OCI-LY7 (cell line): ENCODE measurements around the gene SLC25A25. TPM values are rescaled to one million over a fixed set of nuclear protein-coding genes. Genes with fewer than 3 reads are reported as not detected.

Experiments used
- BruUV-seq: library from RNA; stranded (reverse); fragments of 400-500 nt; replicated peaks from 2 replicates; lab custom pipeline; 2021; lab: Mats Ljungman, UMichigan
- CTCF ChIA-PET: fragments of 300-600 bp; sonication (Branson Sonifier 250); formaldehyde crosslinking; loops from one replicate; lab custom pipeline; 2022; ENCODE audit warnings: antibody characterized with exemption; ENCODE audit not compliant: unreplicated experiment; lab: Charles Lee
- POLR2A ChIA-PET: fragments of 300-600 bp; sonication (Branson Sonifier 250); formaldehyde crosslinking; loops from one replicate; lab custom pipeline; 2022; ENCODE audit warnings: antibody characterized with exemption; lab: Charles Lee
- DNase-seq: peaks from one replicate; pipeline ENCODE4 v3.0.0-alpha.2; 2015; ENCODE audit warnings: low spot score
- H2AFZ ChIP-seq: fragments of 200-600 bp; sonication (generic), shearing (Covaris generic); 2 replicates; pipeline ENCODE4 v1.6.1; 2014; ENCODE audit warnings: mild to moderate bottlenecking, antibody characterized with exemption, low read length, moderate library complexity
- H3K27ac ChIP-seq: fragments of 200-600 bp; sonication (generic); 2 replicates; pipeline ENCODE4 v1.5.1; 2014; ENCODE audit warnings: mixed run types, low read depth, mild to moderate bottlenecking, moderate library complexity, low read length, inconsistent platforms; ENCODE audit not compliant: poor library complexity, severe bottlenecking
- H3K36me3 ChIP-seq: fragments of 200-600 bp; sonication (generic); 2 replicates; pipeline ENCODE4 v1.6.1; 2014; ENCODE audit warnings: mild to moderate bottlenecking, antibody characterized with exemption, low read length, moderate library complexity, mixed read lengths; ENCODE audit not compliant: insufficient read depth
- H3K4me1 ChIP-seq: fragments of 200-600 bp; sonication (generic); 2 replicates; pipeline ENCODE4 v1.5.1; 2014; ENCODE audit warnings: mild to moderate bottlenecking, low read length; ENCODE audit not compliant: insufficient read depth, poor library complexity, severe bottlenecking
- H3K4me2 ChIP-seq: fragments of 200-600 bp; sonication (generic); 2 replicates; pipeline ENCODE4 v1.6.1; 2014; ENCODE audit warnings: mild to moderate bottlenecking, low read length
- H3K4me3 ChIP-seq: fragments of 200-600 bp; sonication (generic); 2 replicates; pipeline ENCODE4 v1.5.1; 2014; ENCODE audit warnings: mild to moderate bottlenecking, low read depth, low read length; ENCODE audit not compliant: poor library complexity, severe bottlenecking
- H3K79me2 ChIP-seq: fragments of 200-600 bp; sonication (generic); 2 replicates; pipeline ENCODE4 v1.6.1; 2016; ENCODE audit warnings: low read depth, mild to moderate bottlenecking, low read length, moderate library complexity, mixed read lengths; ENCODE audit not compliant: insufficient read depth
- H3K9me2 ChIP-seq: fragments of 200-600 bp; sonication (generic); 2 replicates; pipeline ENCODE4 v1.6.1; 2016; ENCODE audit warnings: mild to moderate bottlenecking, low read length, mixed read lengths; ENCODE audit not compliant: insufficient read depth
- H3K9me3 ChIP-seq: fragments of 200-600 bp; sonication (generic); 2 replicates; pipeline ENCODE4 v1.6.1; 2014; ENCODE audit warnings: mild to moderate bottlenecking, mixed run types, low read length, mixed read lengths
- H4K20me1 ChIP-seq: fragments of 200-600 bp; sonication (generic); 2 replicates; pipeline ENCODE4 v1.6.1; 2014; ENCODE audit warnings: mild to moderate bottlenecking, antibody characterized with exemption, low read length, moderate library complexity, mixed read lengths; ENCODE audit not compliant: insufficient read depth
- EZH2phosphoT487 ChIP-seq: fragments of 200-600 bp; sonication (generic); IDR thresholded peaks from 2 replicates; pipeline ENCODE4 v1.6.1; 2018; ENCODE audit warnings: low read depth, borderline replicate concordance, mild to moderate bottlenecking, mixed run types, antibody characterized with exemption, low read length, moderate library complexity, mixed read lengths
- intact Hi-C: fragments of 100-400 bp; cut with micrococcal nuclease; formaldehyde crosslinking; loops from one replicate; pipeline ENCODE4 v1.10.0; 2022; ENCODE audit not compliant: unreplicated experiment
- total RNA-seq, 2 experiments: library from RNA; depleted of rRNA in 1 of 2; stranded (reverse); fragments of >200 nt in 1 of 2; shearing (Covaris generic) in 1 of 2; gene quantifications; 2 replicates each; pipeline ENCODE4 v1.2.3, GENCODE V29; 2014 to 2022
- TF ChIP-seq, protein P1 (sequence below): fragments of 200-600 bp; sonication (generic); conservative IDR thresholded peaks from 2 replicates; pipeline ENCODE4 v1.5.1; 2014; ENCODE audit warnings: mild to moderate bottlenecking, antibody characterized with exemption, low read length, moderate library complexity, mixed read lengths

The SLC25A25 gene
- total RNA-seq, 2 experiments from 2014 or later = 17.6 to 21.4 TPM

DNA sequence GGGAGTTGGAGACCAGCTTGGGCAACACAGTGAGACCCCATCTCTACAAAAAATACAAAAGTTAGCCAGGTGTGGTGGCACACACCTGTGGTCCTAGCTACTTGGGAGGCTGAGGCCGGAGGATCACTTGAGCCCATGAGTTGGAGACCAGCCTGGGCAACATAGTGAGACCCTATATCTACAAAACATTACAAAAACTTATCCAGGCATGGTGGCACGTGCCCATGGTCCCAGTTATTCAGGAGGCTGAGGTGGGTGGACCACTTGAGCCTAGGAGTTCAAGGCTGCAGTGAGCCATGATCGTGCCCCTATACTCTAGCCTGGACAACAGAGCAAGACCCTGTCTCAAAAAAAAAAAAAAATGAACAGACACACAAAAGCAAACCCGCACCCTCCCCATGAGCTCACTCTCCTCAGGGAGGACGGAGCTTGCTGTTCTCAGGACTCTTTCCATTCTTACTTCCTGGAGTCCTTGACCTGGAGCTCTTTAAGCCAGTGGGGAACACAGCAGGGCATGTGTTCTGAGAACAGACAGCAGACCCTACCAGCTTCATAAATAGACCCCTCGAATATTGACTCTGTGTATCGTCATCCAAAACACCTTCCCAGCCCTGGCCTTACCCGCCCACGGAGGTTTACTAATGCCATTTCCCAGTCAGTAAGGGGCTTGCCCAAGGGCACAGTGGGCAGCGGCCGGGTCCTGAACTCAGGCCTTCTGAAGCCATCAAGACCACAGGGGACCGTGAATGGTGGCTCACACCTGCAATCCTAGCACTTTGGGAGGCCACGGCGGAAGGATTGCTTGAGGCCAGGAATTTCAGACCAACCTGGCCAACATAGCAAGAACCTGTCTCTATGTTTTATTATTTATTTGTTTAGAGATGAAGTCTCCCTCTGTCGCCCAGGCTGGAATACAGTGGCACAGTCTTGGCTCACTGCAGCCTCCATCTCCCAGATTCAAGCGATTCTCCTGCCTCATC, 48.4 kb downstream of the SLC25A25 start:
- BruUV-seq = no TSS peak
- no peak for DNase-seq
- POLR2A ChIA-PET = interaction anchor here (0.5 kb wide), 1 partner anchor 1922 kb away, joined by 3 read pairs; no protein-coding TSS in a partner anchor
- intact Hi-C loops = loop anchor here (2.0 kb wide), 2 partner anchors 82 to 174 kb away; no protein-coding TSS in a partner anchor
- H3K4me3 ChIP-seq = no peak overlapping the region
- H3K9me2 ChIP-seq = no peaks in the 10 kb centered on the region
- no peak overlapping the region for H3K4me2 ChIP-seq
- H2AFZ ChIP-seq = no peak overlapping the region
- H4K20me1 ChIP-seq = no peaks in the 10 kb centered on the region
- H3K36me3 ChIP-seq = peaks cover 71% of the 10 kb centered on the region
- TF ChIP-seq, protein P1, sequence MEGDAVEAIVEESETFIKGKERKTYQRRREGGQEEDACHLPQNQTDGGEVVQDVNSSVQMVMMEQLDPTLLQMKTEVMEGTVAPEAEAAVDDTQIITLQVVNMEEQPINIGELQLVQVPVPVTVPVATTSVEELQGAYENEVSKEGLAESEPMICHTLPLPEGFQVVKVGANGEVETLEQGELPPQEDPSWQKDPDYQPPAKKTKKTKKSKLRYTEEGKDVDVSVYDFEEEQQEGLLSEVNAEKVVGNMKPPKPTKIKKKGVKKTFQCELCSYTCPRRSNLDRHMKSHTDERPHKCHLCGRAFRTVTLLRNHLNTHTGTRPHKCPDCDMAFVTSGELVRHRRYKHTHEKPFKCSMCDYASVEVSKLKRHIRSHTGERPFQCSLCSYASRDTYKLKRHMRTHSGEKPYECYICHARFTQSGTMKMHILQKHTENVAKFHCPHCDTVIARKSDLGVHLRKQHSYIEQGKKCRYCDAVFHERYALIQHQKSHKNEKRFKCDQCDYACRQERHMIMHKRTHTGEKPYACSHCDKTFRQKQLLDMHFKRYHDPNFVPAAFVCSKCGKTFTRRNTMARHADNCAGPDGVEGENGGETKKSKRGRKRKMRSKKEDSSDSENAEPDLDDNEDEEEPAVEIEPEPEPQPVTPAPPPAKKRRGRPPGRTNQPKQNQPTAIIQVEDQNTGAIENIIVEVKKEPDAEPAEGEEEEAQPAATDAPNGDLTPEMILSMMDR = no peak
- no peak for TF ChIP-seq EZH2phosphoT487
- CTCF ChIA-PET = no interaction called here
- H3K27ac ChIP-seq = no peak overlapping the region
- no peaks in the 10 kb centered on the region for H3K79me2 ChIP-seq
- no peaks in the 10 kb centered on the region for H3K4me1 ChIP-seq
- no peaks in the 10 kb centered on the region for H3K9me3 ChIP-seq

- TF ChIP-seq EZH2phosphoT487 = no peak
- TF ChIP-seq, protein P1 = peak; percentile 100
- no peaks in the 10 kb centered on the region for H3K9me3 ChIP-seq
- H3K36me3 ChIP-seq = peaks cover 75% of the 10 kb centered on the region
- ChIA-PET POLR2A (no interaction called here), CTCF (interaction anchor here (0.6 to 1.2 kb wide), 2 partner anchors 11 to 33 kb away, joined by 3 to 7 read pairs; no protein-coding TSS in a partner anchor)
- no peak overlapping the region for H3K4me2 ChIP-seq
- no peaks in the 10 kb centered on the region for H3K9me2 ChIP-seq
- intact Hi-C loops = loop anchor here (2.0 kb wide), 2 partner anchors 83 to 175 kb away; no protein-coding TSS in a partner anchor
- H3K4me3 ChIP-seq = no peak overlapping the region
- no peaks in the 10 kb centered on the region for H3K79me2 ChIP-seq
- no peaks in the 10 kb centered on the region for H3K4me1 ChIP-seq
- no peaks in the 10 kb centered on the region for H4K20me1 ChIP-seq
- no peak overlapping the region for H2AFZ ChIP-seq
- peak; percentile 92 for DNase-seq
- BruUV-seq = TSS peak; percentile 56
- H3K27ac ChIP-seq = no peak overlapping the region
Observed at GRCh38 chr9:128117613-128118471, 49.8 kb downstream of the SLC25A25 start.
